HepG2 (cell line): ENCODE results near the gene CFAP43. TPM values are rescaled to one million over a fixed set of nuclear protein-coding genes. Genes with fewer than 3 reads are reported as not detected.

Experiments used
- ATAC-seq: fragments of 200-7000 bp; cut with Tn5 transposase; 3 replicates; pipeline ENCODE4 v1.9.1; 2020; ENCODE audit warnings: mild to moderate bottlenecking, moderate library complexity
- BruUV-seq: library from RNA; stranded (reverse); fragments of 400-500 nt; replicated peaks from 2 replicates; lab custom pipeline; 2021; lab: Mats Ljungman, UMichigan
- CTCF ChIA-PET: fragments of 300-600 bp; formaldehyde crosslinking; extraction: SDS; loops from one replicate; lab custom pipeline; 2021; ENCODE audit warnings: low total read pairs, inconsistent platforms, low intra/inter-chr PET ratio; lab: Yijun Ruan, JAX
- POLR2A ChIA-PET: fragments of 350-600 bp; sonication (Branson Sonifier 250); formaldehyde crosslinking; loops from one replicate; lab custom pipeline; 2020; ENCODE audit warnings: antibody characterized with exemption, inconsistent platforms; lab: Yijun Ruan, JAX
- DNase-seq: peaks from one replicate; pipeline ENCODE4 v3.0.0-alpha.2; 2015; ENCODE audit warnings: low spot score
- FAIRE-seq: peaks from 3 replicates; lab custom pipeline; 2011; peaks lifted over from hg19 to GRCh38; lab: Jason Lieb, UNC
- H2AFZ ChIP-seq: one replicate; pipeline ENCODE4 v1.6.1; 2011; ENCODE audit warnings: low read length, inconsistent platforms
- H3K27ac ChIP-seq: fragments of 300-600 bp; 3 replicates; pipeline ENCODE4 v1.8.0; 2011; ENCODE audit warnings: mixed run types, mild to moderate bottlenecking, mixed read lengths, low read length, inconsistent platforms; ENCODE audit not compliant: insufficient read depth; ENCODE audit errors: extremely low read length
- H3K27me3 ChIP-seq, 2 experiments: fragments of 200-600 bp in 1 of 2; 2 replicates in 1 of 2; 3 replicates in 1 of 2; pipeline versions ENCODE4 v1.6.0 to v1.8.0; 2011; ENCODE audit warnings: low read length in 2 of 2, mild to moderate bottlenecking in 2 of 2, moderate library complexity in 2 of 2, inconsistent platforms in 1 of 2; ENCODE audit not compliant: insufficient read depth in 2 of 2, control insufficient read depth in 1 of 2
- H3K36me3 ChIP-seq, 2 experiments: fragments of 200-600 bp in 1 of 2; replicated peaks in 1 of 2; 2 replicates in 1 of 2; 3 replicates in 1 of 2; pipeline versions ENCODE4 v1.5.1 to v1.8.0; 2011; ENCODE audit warnings: low read length in 2 of 2, inconsistent platforms in 1 of 2; ENCODE audit not compliant: insufficient read depth in 2 of 2, control insufficient read depth in 1 of 2
- H3K4me1 ChIP-seq: 2 replicates; pipeline ENCODE4 v1.5.1; 2012; ENCODE audit warnings: low read length, inconsistent platforms; ENCODE audit not compliant: insufficient read depth
- H3K4me2 ChIP-seq: 2 replicates; pipeline ENCODE4 v1.6.0; 2011; ENCODE audit warnings: low read depth, low read length, inconsistent platforms
- H3K4me3 ChIP-seq, 3 experiments: fragments of 200-600 bp in 1 of 3; sonication (generic), shearing (Covaris generic) in 1 of 3; replicated peaks in 1 of 3; 2 replicates each; pipeline ENCODE4 v1.5.1; 2011 to 2016; ENCODE audit warnings: low read length in 3 of 3, inconsistent platforms in 2 of 3, low read depth in 2 of 3, mild to moderate bottlenecking in 2 of 3, control low read depth in 1 of 3, mixed read lengths in 1 of 3; ENCODE audit not compliant: insufficient read depth in 1 of 3
- H3K79me2 ChIP-seq: one replicate; pipeline ENCODE4 v1.6.1; 2011; ENCODE audit warnings: low read length, inconsistent platforms; ENCODE audit not compliant: insufficient read depth
- H3K9ac ChIP-seq: 2 replicates; pipeline ENCODE4 v1.6.0; 2011; ENCODE audit warnings: mild to moderate bottlenecking, low read depth, low read length, inconsistent platforms; ENCODE audit not compliant: insufficient read depth
- H3K9me3 ChIP-seq: 2 replicates; pipeline ENCODE4 v1.5.1; 2012; ENCODE audit warnings: mild to moderate bottlenecking, low read length
- H4K20me1 ChIP-seq: 2 replicates; pipeline ENCODE4 v1.6.0; 2011; ENCODE audit warnings: inconsistent platforms, mild to moderate bottlenecking, low read length, moderate library complexity; ENCODE audit not compliant: insufficient read depth
- FOXO4 ChIP-seq: sonication (generic); formaldehyde crosslinking; conservative IDR thresholded peaks from 2 replicates; pipeline ENCODE4 v1.8.1; 2023; ENCODE audit warnings: missing genetic modification reagents
- HOXD1 ChIP-seq: sonication (generic); formaldehyde crosslinking; IDR thresholded peaks from 2 replicates; pipeline ENCODE4 v1.5.0; 2020; ENCODE audit warnings: missing genetic modification reagents
- RAD21 ChIP-seq: fragments of 450-650 bp; formaldehyde crosslinking; IDR thresholded peaks from 2 replicates; pipeline ENCODE4 v1.5.0; 2020; ENCODE audit warnings: mild to moderate bottlenecking
- TSC22D2 ChIP-seq: sonication (generic); formaldehyde crosslinking; IDR thresholded peaks from 2 replicates; pipeline ENCODE4 v1.5.1; 2020; ENCODE audit warnings: missing genetic modification reagents, mild to moderate bottlenecking, borderline replicate concordance
- ZNF577 ChIP-seq: sonication (generic); formaldehyde crosslinking; IDR thresholded peaks from 2 replicates; pipeline ENCODE4 v1.4.0; 2020; ENCODE audit warnings: mild to moderate bottlenecking, low read depth, missing genetic modification reagents, borderline replicate concordance
- ZSCAN31 ChIP-seq: sonication (generic); formaldehyde crosslinking; IDR thresholded peaks from 2 replicates; pipeline ENCODE4 v1.5.0; 2020; ENCODE audit warnings: low read depth, mild to moderate bottlenecking, missing genetic modification reagents
- WGBS: methylation state at CpG from one replicate; pipeline ENCODE4 v1.1.6; 2017; ENCODE audit warnings: low lambda C conversion rate; 5-methylcytosine and 5-hydroxymethylcytosine counted together
- in situ Hi-C: cut with HindIII; loops from 2 replicates; pipeline ENCODE4 v1.10.0; 2017; ENCODE audit warnings: low pct_unique_long_range_greater_than_20kb; ENCODE audit not compliant: extremely low pct_ligation_motif_present
- intact Hi-C: fragments of 100-400 bp; cut with micrococcal nuclease; formaldehyde crosslinking; loops from one replicate; pipeline ENCODE4 v1.10.0; 2022; ENCODE audit not compliant: unreplicated experiment
- polyA plus RNA-seq, 8 experiments: library from polyadenylated mRNA; depleted of rRNA in 3 of 8; stranded (reverse) in 7 of 8; unstranded in 1 of 8; fragments of >200 nt; fragmentation: Illumina TruSeq in 4 of 8; extraction: Trizol in 4 of 8; gene quantifications; 2 replicates each; pipeline versions ENCODE4 v1.2.1 to v1.2.3, GENCODE V29; 2011 to 2016; ENCODE audit warnings: low read depth in 4 of 8, missing spikeins in 1 of 8, mixed read lengths in 1 of 8; ENCODE audit not compliant: insufficient read depth in 1 of 8
- total RNA-seq, 5 experiments: library from RNA; depleted of rRNA; stranded (reverse); fragments of >200 nt; fragmentation: Illumina TruSeq; extraction: Trizol; gene quantifications; 2 replicates each; pipeline ENCODE4 v1.2.3, GENCODE V29; 2016; ENCODE audit warnings: low read depth in 1 of 5

Gene CFAP43
- total and polyA plus RNA-seq, 2 of the 13 experiments (the other 11 are each of a cell fraction or from before 2014, with no cell fraction given) = 0.24 to 0.38 TPM

- no peak for TF ChIP-seq RAD21
- TF ChIP-seq FOXO4 (CRISPR knock-in tag) = no peak
- TF ChIP-seq TSC22D2 (CRISPR knock-in tag) = no peak
Measured at GRCh38 chr10:104099941-104100340, 132.2 kb downstream of the CFAP43 start (continued).

- Histone ChIP-seq H3K9ac (no peak overlapping the region), H3K4me3 (no peak overlapping the region), H3K79me2 (no peaks in the 10 kb centered on the region), H4K20me1 (no peaks in the 10 kb centered on the region), H3K27me3 (no peaks in the 10 kb centered on the region; a peak in 2 of 5 replicates), H3K36me3 (no peaks in the 10 kb centered on the region), H3K9me3 (peaks cover 9% of the 10 kb centered on the region), H3K27ac (no peak overlapping the region), H2AFZ (no peak overlapping the region), H3K4me2 (no peak overlapping the region), H3K4me1 (no peaks in the 10 kb centered on the region)
- FAIRE-seq (no peak), ATAC-seq (no peak), DNase-seq (no peak)
- CTCF ChIA-PET = no interaction called here
- WGBS = 0% methylated on average over 3 of the region's 3 CpGs
- POLR2A ChIA-PET = no interaction called here
- intact Hi-C loops (no loop called here), in situ Hi-C loops (no loop called here)
- no TSS peak for BruUV-seq
- TF ChIP-seq ZNF577 (CRISPR knock-in tag) (no peak), ZSCAN31 (no peak), HOXD1 (CRISPR knock-in tag) (no peak)
Measured at GRCh38 chr10:104099269-104099668, 132.9 kb downstream of the CFAP43 start.
